ENCODE results near the gene CGB7. TPM values are rescaled to one million over a fixed set of nuclear protein-coding genes. Genes with fewer than 3 reads are reported as not detected.

The CGB7 gene
- total and polyA plus RNA-seq, 2 of the 13 experiments (the other 11 are each of a cell fraction or from before 2014, with no cell fraction given), result 0.07 TPM; not detected in 1

- TF ChIP-seq, protein P1, sequence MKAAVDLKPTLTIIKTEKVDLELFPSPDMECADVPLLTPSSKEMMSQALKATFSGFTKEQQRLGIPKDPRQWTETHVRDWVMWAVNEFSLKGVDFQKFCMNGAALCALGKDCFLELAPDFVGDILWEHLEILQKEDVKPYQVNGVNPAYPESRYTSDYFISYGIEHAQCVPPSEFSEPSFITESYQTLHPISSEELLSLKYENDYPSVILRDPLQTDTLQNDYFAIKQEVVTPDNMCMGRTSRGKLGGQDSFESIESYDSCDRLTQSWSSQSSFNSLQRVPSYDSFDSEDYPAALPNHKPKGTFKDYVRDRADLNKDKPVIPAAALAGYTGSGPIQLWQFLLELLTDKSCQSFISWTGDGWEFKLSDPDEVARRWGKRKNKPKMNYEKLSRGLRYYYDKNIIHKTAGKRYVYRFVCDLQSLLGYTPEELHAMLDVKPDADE (CRISPR knock-in tag; IDR thresholded peaks at IDR 0.05), result no peak
- no peak for TF ChIP-seq ZNF746 (CRISPR knock-in tag; IDR thresholded peaks at IDR 0.05)
Observed at GRCh38 chr19:49006905-49007304, 50.6 kb downstream of the CGB7 start (continued).

GRCh38 chr19:49004964-49005614 is 52.5 kb downstream of the CGB7 start:
- no peak for FAIRE-seq
- ChIA-PET POLR2A (interaction anchor here (1.6 kb wide), 1 partner anchor 14 kb away, joined by 3 read pairs; no protein-coding TSS in a partner anchor), CTCF (ENCODE audit: low intra/inter-chr PET ratio, low total read pairs) (no interaction called here)
- Histone ChIP-seq H3K9me3 (ENCODE audit: low read length) (no peaks in the 10 kb centered on the region), H3K4me3 (replicated peaks in 1 of 3; ENCODE audit: insufficient read depth in 1 of 3, low read depth in 2 of 3, low read length in 3 of 3) (no peak overlapping the region), H4K20me1 (ENCODE audit: insufficient read depth, low read length) (no peaks in the 10 kb centered on the region), H3K36me3 (replicated peaks in 1 of 2; ENCODE audit: control insufficient read depth in 1 of 2, insufficient read depth in 2 of 2, low read length in 2 of 2) (peaks cover 27 to 54% of the 10 kb centered on the region in 2 experiments), H2AFZ (ENCODE audit: low read length) (no peak overlapping the region), H3K4me2 (ENCODE audit: low read depth, low read length) (no peak overlapping the region), H3K27ac (ENCODE audit: extremely low read length, insufficient read depth, low read length) (no peak overlapping the region), H3K4me1 (ENCODE audit: insufficient read depth, low read length) (no peaks in the 10 kb centered on the region), H3K27me3 (ENCODE audit: control insufficient read depth in 1 of 2, insufficient read depth in 2 of 2, low read length in 2 of 2) (no peaks in the 10 kb centered on the region), H3K79me2 (ENCODE audit: insufficient read depth, low read length) (no peaks in the 10 kb centered on the region), H3K9ac (ENCODE audit: insufficient read depth, low read depth, low read length) (no peak overlapping the region)
- in situ Hi-C loops (cut with HindIII; ENCODE audit: extremely low pct_ligation_motif_present, low pct_unique_long_range_greater_than_20kb) (no loop called here), intact Hi-C loops (cut with micrococcal nuclease; ENCODE audit: unreplicated experiment) (no loop called here)
- no peak for ATAC-seq
- TF ChIP-seq MNT (IDR thresholded peaks at IDR 0.05), result peak; percentile 96
- TF ChIP-seq KMT2A (CRISPR knock-in tag; IDR thresholded peaks at IDR 0.05), result no peak
- no peak for TF ChIP-seq CBFB (CRISPR knock-in tag; IDR thresholded peaks at IDR 0.05)
- no peak for TF ChIP-seq NBN (conservative IDR thresholded peaks at IDR 0.05)
- TF ChIP-seq ZNF558 (CRISPR knock-in tag; IDR thresholded peaks at IDR 0.05; ENCODE audit: borderline replicate concordance), result no peak
- no peak for TF ChIP-seq HMG20A (CRISPR knock-in tag; IDR thresholded peaks at IDR 0.05; ENCODE audit: borderline replicate concordance)
- 93% methylated on average over 7 of the region's 7 CpGs for WGBS (ENCODE audit: low lambda C conversion rate)
- TSS peak; percentile 42 for BruUV-seq (replicated peaks)
- no peak for DNase-seq (ENCODE audit: low spot score)

Small RNA genes within 50 kb of the gene (microRNA-seq; reads per million reads assigned to microRNA genes)
- 1.0 reads per million for gene MIR6798

Small RNA genes within 50 kb of the gene (small RNA-seq; reads per million reads assigned to genes)
- gene MIR6798 (ENCODE audit: insufficient read depth in 2 of 3, insufficient read length in 3 of 3, low read depth in 2 of 3, low replicate concordance in 1 of 3) (0 reads per million in 3 experiments), gene RN7SL708P (ENCODE audit: insufficient read depth in 2 of 3, insufficient read length in 3 of 3, low read depth in 2 of 3, low replicate concordance in 1 of 3) (0 reads per million in 3 experiments)

Other genes with a start within 250 kb of the CGB7 start
- 2.3 and 2.5 TPM in 2 replicates for gene BCAT2, start 246.7 kb downstream of the CGB7 start, total RNA-seq (2016; rRNA removed; fragmentation: Illumina TruSeq; extraction: Trizol)
- gene BCAT2, start 246.7 kb downstream of the CGB7 start, polyA plus RNA-seq (2011; rRNA removed), result 3.6 TPM in 2 replicates
- gene HSD17B14, start 221.3 kb downstream of the CGB7 start, total RNA-seq (2016; rRNA removed; fragmentation: Illumina TruSeq; extraction: Trizol), result 0.53 and 0.58 TPM in 2 replicates
- 1.2 and 1.8 TPM in 2 replicates for gene HSD17B14, start 221.3 kb downstream of the CGB7 start, polyA plus RNA-seq (2011; rRNA removed)
- 4.3 and 6.0 TPM in 2 replicates for gene PLEKHA4, start 189.1 kb downstream of the CGB7 start, total RNA-seq (2016; rRNA removed; fragmentation: Illumina TruSeq; extraction: Trizol)
- gene PLEKHA4, start 189.1 kb downstream of the CGB7 start, polyA plus RNA-seq (2011; rRNA removed), result 4.8 and 6.0 TPM in 2 replicates
- 7.8 and 18.5 TPM in 2 replicates for gene PPP1R15A, start 185.3 kb downstream of the CGB7 start, total RNA-seq (2016; rRNA removed; fragmentation: Illumina TruSeq; extraction: Trizol)
- gene PPP1R15A, start 185.3 kb downstream of the CGB7 start, polyA plus RNA-seq (2011; rRNA removed), result 15.2 and 15.6 TPM in 2 replicates
- gene TULP2, start 159.0 kb downstream of the CGB7 start, total RNA-seq (2016; rRNA removed; fragmentation: Illumina TruSeq; extraction: Trizol), result not detected in 2 replicates
- 0.04 and 0.08 TPM in 2 replicates for gene TULP2, start 159.0 kb downstream of the CGB7 start, polyA plus RNA-seq (2011; rRNA removed)
- gene NUCB1, start 157.4 kb downstream of the CGB7 start, total RNA-seq (2016; rRNA removed; fragmentation: Illumina TruSeq; extraction: Trizol), result 34.3 and 82.3 TPM in 2 replicates
- gene NUCB1, start 157.4 kb downstream of the CGB7 start, polyA plus RNA-seq (2011; rRNA removed), result 106 and 144 TPM in 2 replicates
- 0.13 and 0.29 TPM in 2 replicates for gene DHDH, start 124.0 kb downstream of the CGB7 start, total RNA-seq (2016; rRNA removed; fragmentation: Illumina TruSeq; extraction: Trizol)
- gene DHDH, start 124.0 kb downstream of the CGB7 start, polyA plus RNA-seq (2011; rRNA removed), result 0.91 and 1.9 TPM in 2 replicates
- gene BAX, start 102.9 kb downstream of the CGB7 start, total RNA-seq (2016; rRNA removed; fragmentation: Illumina TruSeq; extraction: Trizol), result 167 and 176 TPM in 2 replicates
- 139 and 164 TPM in 2 replicates for gene BAX, start 102.9 kb downstream of the CGB7 start, polyA plus RNA-seq (2011; rRNA removed)
- 3,909 and 8,800 TPM in 2 replicates for gene FTL, start 92.4 kb downstream of the CGB7 start, total RNA-seq (2016; rRNA removed; fragmentation: Illumina TruSeq; extraction: Trizol)
- 2,513 and 2,721 TPM in 2 replicates for gene FTL, start 92.4 kb downstream of the CGB7 start, polyA plus RNA-seq (2011; rRNA removed)
- gene GYS1, start 64.4 kb downstream of the CGB7 start, total RNA-seq (2016; rRNA removed; fragmentation: Illumina TruSeq; extraction: Trizol), result 16.4 and 18.4 TPM in 2 replicates
- 34.3 and 42.1 TPM in 2 replicates for gene GYS1, start 64.4 kb downstream of the CGB7 start, polyA plus RNA-seq (2011; rRNA removed)
- 108 and 122 TPM in 2 replicates for gene RUVBL2, start 63.9 kb downstream of the CGB7 start, total RNA-seq (2016; rRNA removed; fragmentation: Illumina TruSeq; extraction: Trizol)
- 109 and 120 TPM in 2 replicates for gene RUVBL2, start 63.9 kb downstream of the CGB7 start, polyA plus RNA-seq (2011; rRNA removed)
- gene LHB, start 40.7 kb downstream of the CGB7 start, total RNA-seq (2016; rRNA removed; fragmentation: Illumina TruSeq; extraction: Trizol), result not detected in 2 replicates
- gene LHB, start 40.7 kb downstream of the CGB7 start, polyA plus RNA-seq (2011; rRNA removed), result 0.82 TPM in 1 of 2 replicates, not detected in the other
- not detected in 2 replicates for gene CGB3, start 33.4 kb downstream of the CGB7 start, total RNA-seq (2016; rRNA removed; fragmentation: Illumina TruSeq; extraction: Trizol)
- not detected in 2 replicates for gene CGB3, start 33.4 kb downstream of the CGB7 start, polyA plus RNA-seq (2011; rRNA removed)
- gene CGB2, start 25.9 kb downstream of the CGB7 start, total RNA-seq (2016; rRNA removed; fragmentation: Illumina TruSeq; extraction: Trizol), result not detected in 2 replicates
- not detected in 2 replicates for gene CGB2, start 25.9 kb downstream of the CGB7 start, polyA plus RNA-seq (2011; rRNA removed)
- not detected in 2 replicates for gene CGB1, start 20.9 kb downstream of the CGB7 start, total RNA-seq (2016; rRNA removed; fragmentation: Illumina TruSeq; extraction: Trizol)
- not detected in 2 replicates for gene CGB1, start 20.9 kb downstream of the CGB7 start, polyA plus RNA-seq (2011; rRNA removed)
- not detected in 2 replicates for gene CGB5, start 13.9 kb downstream of the CGB7 start, total RNA-seq (2016; rRNA removed; fragmentation: Illumina TruSeq; extraction: Trizol)
- not detected in 2 replicates for gene CGB5, start 13.9 kb downstream of the CGB7 start, polyA plus RNA-seq (2011; rRNA removed)
- not detected in 2 replicates for gene CGB8, start 8.6 kb downstream of the CGB7 start, total RNA-seq (2016; rRNA removed; fragmentation: Illumina TruSeq; extraction: Trizol)
- not detected in 2 replicates for gene CGB8, start 8.6 kb downstream of the CGB7 start, polyA plus RNA-seq (2011; rRNA removed)
- not detected in 2 replicates for gene NTF4, start 7.1 kb upstream of the CGB7 start, total RNA-seq (2016; rRNA removed; fragmentation: Illumina TruSeq; extraction: Trizol)
- gene NTF4, start 7.1 kb upstream of the CGB7 start, polyA plus RNA-seq (2011; rRNA removed), result not detected in 2 replicates
- not detected in 2 replicates for gene KCNA7, start 14.9 kb upstream of the CGB7 start, total RNA-seq (2016; rRNA removed; fragmentation: Illumina TruSeq; extraction: Trizol)
- gene KCNA7, start 14.9 kb upstream of the CGB7 start, polyA plus RNA-seq (2011; rRNA removed), result not detected in 2 replicates
- gene SNRNP70, start 27.7 kb upstream of the CGB7 start, total RNA-seq (2016; rRNA removed; fragmentation: Illumina TruSeq; extraction: Trizol), result 85.9 and 150 TPM in 2 replicates
- gene SNRNP70, start 27.7 kb upstream of the CGB7 start, polyA plus RNA-seq (2011; rRNA removed), result 210 and 272 TPM in 2 replicates
- 3.5 and 5.3 TPM in 2 replicates for gene LIN7B, start 56.6 kb upstream of the CGB7 start, total RNA-seq (2016; rRNA removed; fragmentation: Illumina TruSeq; extraction: Trizol)
- 7.6 and 8.6 TPM in 2 replicates for gene LIN7B, start 56.6 kb upstream of the CGB7 start, polyA plus RNA-seq (2011; rRNA removed)
- gene C19orf73, start 61.4 kb upstream of the CGB7 start, total RNA-seq (2016; rRNA removed; fragmentation: Illumina TruSeq; extraction: Trizol), result 0.80 and 1.4 TPM in 2 replicates
- 1.5 and 3.0 TPM in 2 replicates for gene C19orf73, start 61.4 kb upstream of the CGB7 start, polyA plus RNA-seq (2011; rRNA removed)
- gene PPFIA3, start 61.8 kb upstream of the CGB7 start, total RNA-seq (2016; rRNA removed; fragmentation: Illumina TruSeq; extraction: Trizol), result 6.3 and 8.6 TPM in 2 replicates
- 6.7 and 8.9 TPM in 2 replicates for gene PPFIA3, start 61.8 kb upstream of the CGB7 start, polyA plus RNA-seq (2011; rRNA removed)
- gene HRC, start 97.6 kb upstream of the CGB7 start, total RNA-seq (2016; rRNA removed; fragmentation: Illumina TruSeq; extraction: Trizol), result 1.5 and 3.6 TPM in 2 replicates
- 15.4 and 26.4 TPM in 2 replicates for gene HRC, start 97.6 kb upstream of the CGB7 start, polyA plus RNA-seq (2011; rRNA removed)
- gene TRPM4, start 100.0 kb upstream of the CGB7 start, total RNA-seq (2016; rRNA removed; fragmentation: Illumina TruSeq; extraction: Trizol), result 1.7 and 1.9 TPM in 2 replicates
- 4.3 and 6.3 TPM in 2 replicates for gene TRPM4, start 100.0 kb upstream of the CGB7 start, polyA plus RNA-seq (2011; rRNA removed)